ENCODE results near the gene SEPTIN10.

DNA sequence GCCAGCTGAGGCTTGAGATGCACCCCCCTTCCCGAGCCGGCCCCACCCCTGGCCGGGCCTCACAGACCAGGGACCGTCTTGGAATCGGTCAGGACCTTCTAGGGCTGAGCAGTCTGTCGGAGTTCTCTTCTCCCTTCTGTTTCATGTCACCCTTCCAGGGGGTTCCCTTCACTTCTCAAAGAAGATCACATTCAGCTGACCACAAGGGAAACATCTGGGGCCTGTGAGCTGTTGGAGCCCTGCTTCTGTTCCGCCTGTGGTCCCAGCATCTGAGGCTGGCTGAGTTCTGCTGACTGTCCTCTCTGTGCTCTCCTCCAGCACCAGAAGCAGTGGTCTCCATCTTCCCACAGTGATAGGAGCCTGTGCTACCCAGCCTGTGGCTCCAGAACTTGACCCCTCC, 106.5 kb downstream of the SEPTIN10 start:
- TF ChIP-seq, protein P1, sequence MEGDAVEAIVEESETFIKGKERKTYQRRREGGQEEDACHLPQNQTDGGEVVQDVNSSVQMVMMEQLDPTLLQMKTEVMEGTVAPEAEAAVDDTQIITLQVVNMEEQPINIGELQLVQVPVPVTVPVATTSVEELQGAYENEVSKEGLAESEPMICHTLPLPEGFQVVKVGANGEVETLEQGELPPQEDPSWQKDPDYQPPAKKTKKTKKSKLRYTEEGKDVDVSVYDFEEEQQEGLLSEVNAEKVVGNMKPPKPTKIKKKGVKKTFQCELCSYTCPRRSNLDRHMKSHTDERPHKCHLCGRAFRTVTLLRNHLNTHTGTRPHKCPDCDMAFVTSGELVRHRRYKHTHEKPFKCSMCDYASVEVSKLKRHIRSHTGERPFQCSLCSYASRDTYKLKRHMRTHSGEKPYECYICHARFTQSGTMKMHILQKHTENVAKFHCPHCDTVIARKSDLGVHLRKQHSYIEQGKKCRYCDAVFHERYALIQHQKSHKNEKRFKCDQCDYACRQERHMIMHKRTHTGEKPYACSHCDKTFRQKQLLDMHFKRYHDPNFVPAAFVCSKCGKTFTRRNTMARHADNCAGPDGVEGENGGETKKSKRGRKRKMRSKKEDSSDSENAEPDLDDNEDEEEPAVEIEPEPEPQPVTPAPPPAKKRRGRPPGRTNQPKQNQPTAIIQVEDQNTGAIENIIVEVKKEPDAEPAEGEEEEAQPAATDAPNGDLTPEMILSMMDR (IDR thresholded peaks at IDR 0.05): no peak
- no peak for TF ChIP-seq EP300 (IDR thresholded peaks at IDR 0.05)

Measured in tibial nerve (tissue), 4 donors.